AG04449 (cell line): ENCODE measurements around the gene FBXL16.

Experiments
- CTCF ChIA-PET: fragments of 350-600 bp; formaldehyde crosslinking; extraction: SDS; loops from one replicate; lab custom pipeline; 2021; ENCODE audit warnings: antibody characterized with exemption; lab: Yijun Ruan, JAX
- POLR2A ChIA-PET: fragments of 400-600, 350-600 bp; formaldehyde crosslinking; extraction: SDS; loops from one replicate; lab custom pipeline; 2020; ENCODE audit warnings: antibody characterized with exemption, inconsistent platforms; lab: Yijun Ruan, JAX
- DNase-seq: peaks from one replicate; pipeline ENCODE4 v3.0.0-alpha.2; 2010; ENCODE audit warnings: low read depth, low spot score
- H3K4me3 ChIP-seq: 2 replicates; pipeline ENCODE4 v1.5.1; 2011; ENCODE audit warnings: low read depth, mild to moderate bottlenecking, control low read depth, low read length
- TF ChIP-seq, protein P1 (sequence below): IDR thresholded peaks from one replicate; pipeline ENCODE4 v1.5.1; 2011; ENCODE audit warnings: mild to moderate bottlenecking, moderate library complexity, low read length, control low read depth, inconsistent platforms; ENCODE audit not compliant: insufficient read depth; ENCODE audit errors: missing control alignments

FBXL16 gene

DNA sequence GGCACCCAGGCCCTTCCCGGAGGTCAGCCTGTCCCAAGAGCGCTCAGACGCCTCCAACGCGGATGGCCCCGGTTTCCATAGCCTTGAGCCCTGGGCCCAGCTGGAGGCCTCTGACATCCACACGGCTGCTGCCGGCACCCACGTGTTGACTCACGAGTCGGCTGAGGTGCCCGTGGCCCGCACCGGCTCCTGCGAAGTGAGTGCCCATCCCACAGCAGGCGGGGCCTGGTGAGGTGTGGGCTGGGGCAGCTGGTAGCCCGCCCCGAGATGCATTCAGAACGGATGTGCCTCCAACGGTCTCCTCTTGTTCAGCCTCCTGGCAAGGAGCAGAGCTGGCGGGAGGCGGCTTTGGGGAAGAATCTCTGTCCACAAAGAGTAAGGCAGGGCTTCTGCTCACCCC, 53.8 kb downstream of the FBXL16 start:
- POLR2A ChIA-PET, result interaction anchor here (1.0 kb wide), 1 partner anchor 15 kb away, joined by 4 read pairs; the partner anchor contains the start of gene METTL26
- H3K4me3 ChIP-seq, result no peak overlapping the region
- CTCF ChIA-PET, result interaction anchor here (1.1 to 2.3 kb wide), 2 partner anchors 8 to 16 kb away, joined by 4 to 13 read pairs; partner anchors contain the start of gene RHOT2
- DNase-seq, result no peak
- TF ChIP-seq, protein P1, sequence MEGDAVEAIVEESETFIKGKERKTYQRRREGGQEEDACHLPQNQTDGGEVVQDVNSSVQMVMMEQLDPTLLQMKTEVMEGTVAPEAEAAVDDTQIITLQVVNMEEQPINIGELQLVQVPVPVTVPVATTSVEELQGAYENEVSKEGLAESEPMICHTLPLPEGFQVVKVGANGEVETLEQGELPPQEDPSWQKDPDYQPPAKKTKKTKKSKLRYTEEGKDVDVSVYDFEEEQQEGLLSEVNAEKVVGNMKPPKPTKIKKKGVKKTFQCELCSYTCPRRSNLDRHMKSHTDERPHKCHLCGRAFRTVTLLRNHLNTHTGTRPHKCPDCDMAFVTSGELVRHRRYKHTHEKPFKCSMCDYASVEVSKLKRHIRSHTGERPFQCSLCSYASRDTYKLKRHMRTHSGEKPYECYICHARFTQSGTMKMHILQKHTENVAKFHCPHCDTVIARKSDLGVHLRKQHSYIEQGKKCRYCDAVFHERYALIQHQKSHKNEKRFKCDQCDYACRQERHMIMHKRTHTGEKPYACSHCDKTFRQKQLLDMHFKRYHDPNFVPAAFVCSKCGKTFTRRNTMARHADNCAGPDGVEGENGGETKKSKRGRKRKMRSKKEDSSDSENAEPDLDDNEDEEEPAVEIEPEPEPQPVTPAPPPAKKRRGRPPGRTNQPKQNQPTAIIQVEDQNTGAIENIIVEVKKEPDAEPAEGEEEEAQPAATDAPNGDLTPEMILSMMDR, result no peak

DNA sequence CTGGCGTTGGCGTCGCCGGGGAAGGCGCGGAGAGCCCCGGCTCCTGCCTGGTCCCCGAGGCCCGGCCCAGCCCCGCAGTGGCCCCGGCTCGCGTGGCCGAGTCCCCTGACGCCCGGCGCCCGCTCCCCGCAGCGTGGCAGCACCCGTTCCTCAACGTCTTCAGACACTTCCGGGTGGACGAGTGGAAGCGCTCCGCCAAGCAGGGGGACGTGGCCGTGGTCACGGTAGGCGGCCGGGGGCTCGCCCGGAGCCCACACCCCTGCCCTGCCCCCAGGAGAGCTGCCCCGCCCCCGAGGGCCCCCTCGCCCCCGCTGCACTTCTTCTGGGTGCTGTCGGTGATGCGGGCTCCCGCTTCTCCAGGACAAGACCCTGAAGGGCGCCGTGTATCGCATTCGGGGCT, 56.0 kb downstream of the FBXL16 start:
- ChIA-PET POLR2A (interaction anchor here (0.7 to 1.1 kb wide), 3 partner anchors 13 to 32 kb away, joined by 3 read pairs; no protein-coding TSS in a partner anchor), CTCF (interaction anchor here (0.8 to 2.1 kb wide), 3 partner anchors 10 to 18 kb away, joined by 3 to 11 read pairs (median 9); partner anchors contain the start of gene RHOT2)
- TF ChIP-seq, protein P1, result no peak
- H3K4me3 ChIP-seq, result peak overlapping the region; percentile 74
- no peak for DNase-seq

DNA sequence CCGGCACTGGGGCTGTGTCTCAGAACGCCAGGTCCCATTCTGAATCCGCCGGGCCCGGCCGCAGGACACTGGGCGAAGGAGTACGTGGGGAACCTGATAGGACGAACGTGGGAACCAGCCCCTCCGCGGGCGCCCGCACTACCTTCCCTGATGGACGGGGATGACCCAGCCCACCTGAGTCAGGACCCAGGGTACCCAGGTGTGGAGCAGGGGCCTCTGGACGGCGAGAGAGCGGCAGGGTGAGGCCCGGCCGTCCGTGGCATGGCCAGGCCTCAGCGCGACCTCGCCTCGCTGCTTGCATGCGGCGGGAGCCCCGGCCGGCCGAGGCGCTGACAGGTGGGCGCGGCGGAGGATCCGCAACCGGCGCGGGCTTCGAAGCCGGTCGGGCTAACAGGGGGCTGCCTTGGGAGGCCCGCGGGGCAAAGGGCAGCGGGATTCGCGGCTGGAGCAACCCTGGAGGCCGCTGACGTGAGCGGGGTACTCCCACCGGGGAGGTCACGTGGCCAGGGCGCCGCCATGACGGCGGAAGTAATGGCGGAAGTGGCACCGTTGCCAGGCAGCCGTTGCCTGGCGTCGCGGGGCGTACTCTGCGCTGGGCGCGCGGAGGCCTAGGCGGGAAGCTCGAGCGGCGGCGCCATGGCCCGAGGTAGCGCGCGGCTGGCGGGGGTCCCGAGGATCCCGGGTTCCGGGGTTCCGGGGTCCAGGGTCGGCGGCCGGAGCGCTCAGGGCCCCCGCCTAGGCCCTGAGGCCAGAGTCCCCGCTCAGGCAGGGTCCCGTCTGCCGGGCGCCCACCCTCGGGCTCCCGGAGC, 56.6 kb downstream of the FBXL16 start, which contains the start of gene WDR90:
Gene WDR90, plus strand, starts transcription at position 585 of the 809 bp plus-strand sequence. Its CDS starts 52 bp downstream, at position 637.
- peak within 1 kb of the TSS; percentile 74 for H3K4me3 ChIP-seq
- CTCF ChIA-PET, result interaction anchor here (0.8 to 2.1 kb wide), 8 partner anchors 10 to 62 kb away, joined by 3 to 11 read pairs (median 7); partner anchors contain the start of gene RHOT2
- POLR2A ChIA-PET, result interaction anchor here (0.7 to 1.1 kb wide), 3 partner anchors 12 to 32 kb away, joined by 3 read pairs; no protein-coding TSS in a partner anchor
- TF ChIP-seq, protein P1, result no peak
- peak; percentile 28 for DNase-seq

DNA sequence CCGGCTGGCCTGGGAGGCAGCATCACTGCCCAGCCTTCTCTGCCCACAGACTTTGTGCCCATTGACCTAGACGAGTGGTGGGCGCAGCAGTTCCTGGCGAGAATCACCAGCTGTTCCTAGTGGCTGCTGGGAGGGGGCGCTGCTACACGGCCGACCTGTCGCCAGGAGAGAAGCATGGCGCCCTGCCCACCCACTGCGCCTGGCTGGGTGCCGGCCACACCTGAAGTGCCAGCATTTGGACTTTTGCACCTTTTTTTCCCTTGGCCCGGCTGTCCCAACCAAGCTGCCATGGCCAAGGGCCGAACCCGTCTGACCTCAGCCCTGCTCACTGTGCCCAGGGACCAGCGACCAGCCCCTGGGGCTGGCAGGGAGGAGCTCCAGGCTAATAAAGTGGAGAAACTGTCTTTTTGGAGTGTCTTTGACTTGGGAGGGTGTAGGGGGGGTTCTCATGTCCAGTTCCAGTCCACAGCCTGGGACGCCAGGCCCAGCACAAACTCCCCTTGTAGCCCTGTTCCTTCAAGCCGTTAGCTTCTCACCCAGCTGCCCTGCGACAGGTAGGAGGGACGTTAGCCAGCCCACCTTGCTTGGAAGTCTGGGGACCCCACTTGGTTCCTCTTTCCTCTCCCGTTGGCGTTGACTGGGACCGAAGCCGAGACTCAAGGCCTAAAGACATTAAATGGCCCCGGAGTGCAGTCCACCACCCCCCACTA, 57.4 kb downstream of the FBXL16 start:
- H3K4me3 ChIP-seq, result peak overlapping the region; percentile 74
- TF ChIP-seq, protein P1, result peak; percentile 62
- ChIA-PET POLR2A (interaction anchor here (0.8 kb wide), 1 partner anchor 12 kb away, joined by 3 read pairs; the partner anchor contains the start of gene METTL26), CTCF (interaction anchor here (0.9 to 1.9 kb wide), 5 partner anchors 10 to 62 kb away, joined by 4 to 8 read pairs (median 6); partner anchors contain the start of gene RHOT2)
- DNase-seq, result no peak

DNA sequence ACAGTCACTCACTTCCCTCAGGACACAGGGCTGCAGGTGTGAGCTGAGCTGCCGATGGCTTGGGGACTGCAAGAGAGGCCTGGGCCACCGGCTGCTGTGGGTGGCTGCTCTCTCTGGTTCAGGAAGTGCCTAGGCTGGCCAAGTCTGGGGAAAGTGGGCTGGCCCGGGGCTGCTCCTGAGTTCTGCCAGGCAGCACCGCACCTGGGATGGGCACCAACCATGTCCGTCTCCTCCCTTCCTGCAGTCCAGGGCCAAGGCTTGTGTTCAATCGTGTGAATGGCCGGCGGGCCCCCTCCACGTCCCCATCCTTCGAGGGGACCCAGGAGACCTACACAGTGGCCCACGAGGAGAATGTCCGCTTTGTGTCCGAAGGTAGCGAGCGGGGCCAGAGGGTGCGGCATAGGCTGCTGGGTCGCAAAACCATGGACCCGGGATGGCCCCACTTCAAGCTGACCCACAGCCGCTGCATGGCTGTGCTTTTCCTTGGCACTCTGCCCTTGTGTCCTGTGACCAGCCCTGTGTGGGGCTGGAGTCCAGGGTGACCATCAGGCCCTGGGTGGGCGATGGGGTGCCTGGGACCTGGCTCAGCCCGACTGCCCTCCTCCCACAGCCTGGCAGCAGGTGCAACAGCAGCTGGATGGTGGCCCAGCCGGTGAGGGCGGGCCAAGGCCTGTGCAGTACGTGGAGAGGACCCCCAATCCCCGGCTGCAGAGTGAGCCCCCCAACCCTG, 58.3 kb downstream of the FBXL16 start:
- no peak for DNase-seq
- ChIA-PET CTCF (interaction anchor here (1.3 to 1.9 kb wide), 4 partner anchors 9 to 20 kb away, joined by 5 to 8 read pairs (median 7); partner anchors contain the start of gene RHOT2), POLR2A (interaction anchor here (0.8 kb wide), 1 partner anchor 11 kb away, joined by 3 read pairs; the partner anchor contains the start of gene METTL26)
- H3K4me3 ChIP-seq, result no peak overlapping the region
- TF ChIP-seq, protein P1, result no peak
